ENCODE results near the gene TAS2R60.

- TF ChIP-seq ZNF212 (CRISPR knock-in tag; IDR thresholded peaks at IDR 0.05): no peak
- no peak for TF ChIP-seq SRF (CRISPR knock-in tag; IDR thresholded peaks at IDR 0.05)
- no peak for TF ChIP-seq HDAC2 (IDR thresholded peaks at IDR 0.05)
- TF ChIP-seq MTF1 (CRISPR knock-in tag; IDR thresholded peaks at IDR 0.05; ENCODE audit: borderline replicate concordance): no peak
- TF ChIP-seq ETV6 (IDR thresholded peaks at IDR 0.05; ENCODE audit: borderline replicate concordance in 1 of 2, low read depth in 2 of 2, low read length in 1 of 2): no peak
- no peak for TF ChIP-seq ETV6 (CRISPR knock-in tag; IDR thresholded peaks at IDR 0.05; ENCODE audit: borderline replicate concordance)
- TF ChIP-seq MAX (CRISPR knock-in tag; IDR thresholded peaks at IDR 0.05): no peak
- no peak for TF ChIP-seq ADNP (tag; IDR thresholded peaks at IDR 0.05)
- TF ChIP-seq, protein P1, sequence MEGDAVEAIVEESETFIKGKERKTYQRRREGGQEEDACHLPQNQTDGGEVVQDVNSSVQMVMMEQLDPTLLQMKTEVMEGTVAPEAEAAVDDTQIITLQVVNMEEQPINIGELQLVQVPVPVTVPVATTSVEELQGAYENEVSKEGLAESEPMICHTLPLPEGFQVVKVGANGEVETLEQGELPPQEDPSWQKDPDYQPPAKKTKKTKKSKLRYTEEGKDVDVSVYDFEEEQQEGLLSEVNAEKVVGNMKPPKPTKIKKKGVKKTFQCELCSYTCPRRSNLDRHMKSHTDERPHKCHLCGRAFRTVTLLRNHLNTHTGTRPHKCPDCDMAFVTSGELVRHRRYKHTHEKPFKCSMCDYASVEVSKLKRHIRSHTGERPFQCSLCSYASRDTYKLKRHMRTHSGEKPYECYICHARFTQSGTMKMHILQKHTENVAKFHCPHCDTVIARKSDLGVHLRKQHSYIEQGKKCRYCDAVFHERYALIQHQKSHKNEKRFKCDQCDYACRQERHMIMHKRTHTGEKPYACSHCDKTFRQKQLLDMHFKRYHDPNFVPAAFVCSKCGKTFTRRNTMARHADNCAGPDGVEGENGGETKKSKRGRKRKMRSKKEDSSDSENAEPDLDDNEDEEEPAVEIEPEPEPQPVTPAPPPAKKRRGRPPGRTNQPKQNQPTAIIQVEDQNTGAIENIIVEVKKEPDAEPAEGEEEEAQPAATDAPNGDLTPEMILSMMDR (IDR thresholded peaks at IDR 0.05 in 2 of 3, conservative IDR thresholded peaks at IDR 0.05 in 1 of 3; ENCODE audit: insufficient read depth in 2 of 3, low read depth in 1 of 3, low read length in 3 of 3): no peak
- TF ChIP-seq ZNF449 (CRISPR knock-in tag; IDR thresholded peaks at IDR 0.05): no peak
These were observed 42.2 kb downstream of the TAS2R60 start for GRCh38 chr7:143485500-143485899.
